Measurements from ENCODE around the gene RAB35. TPM values are rescaled to one million over a fixed set of nuclear protein-coding genes. Genes with fewer than 3 reads are reported as not detected.

Gene RAB35
- polyA plus RNA-seq, 1 donor from 2014 or later: 60.2 TPM

- H3K79me2 ChIP-seq (replicated peaks; ENCODE audit: insufficient read depth, low read length): no peaks in the 10 kb centered on the region
- no peak overlapping the region for H3K27ac ChIP-seq (ENCODE audit: low read length)
- H3K36me3 ChIP-seq (ENCODE audit: insufficient read depth, low read length): peaks cover 4% of the 10 kb centered on the region
- no peaks in the 10 kb centered on the region for H3K27me3 ChIP-seq (ENCODE audit: insufficient read depth, low read depth, low read length)
- H2AFZ ChIP-seq (ENCODE audit: low read depth, low read length): no peak overlapping the region
- H3K9ac ChIP-seq (ENCODE audit: low read length): no peak overlapping the region
- no peaks in the 10 kb centered on the region for H3K9me2 ChIP-seq (ENCODE audit: insufficient read depth, low read length)
- TF ChIP-seq RAD21 (conservative IDR thresholded peaks at IDR 0.05): no peak
- TF ChIP-seq EZH2 (IDR thresholded peaks at IDR 0.05; ENCODE audit: borderline replicate concordance, insufficient read depth, low read length, poor library complexity, severe bottlenecking): no peak
- no peak overlapping the region for H3K4me2 ChIP-seq (ENCODE audit: low read length)
- no peaks in the 10 kb centered on the region for H3F3A ChIP-seq (ENCODE audit: insufficient read depth, low read length, poor library complexity, severe bottlenecking)
- no peaks in the 10 kb centered on the region for H3K9me3 ChIP-seq (ENCODE audit: low read length)
- no peak overlapping the region for H3K4me3 ChIP-seq (ENCODE audit: low read length)
- H4K20me1 ChIP-seq (ENCODE audit: insufficient read depth): no peaks in the 10 kb centered on the region
These were observed 43.1 kb upstream of the RAB35 start for GRCh38 chr12:120159509-120160237.

GRCh38 chr12:120158351-120158750 lies 41.8 kb upstream of the RAB35 start:
- no peak overlapping the region for H3K4me2 ChIP-seq (ENCODE audit: low read length)
- H4K20me1 ChIP-seq (ENCODE audit: insufficient read depth): no peaks in the 10 kb centered on the region
- H3K36me3 ChIP-seq (ENCODE audit: insufficient read depth, low read length): peaks cover 8% of the 10 kb centered on the region

More at GRCh38 chr12:120158351-120158750, 41.8 kb upstream of the RAB35 start:
- TF ChIP-seq MXI1 (conservative IDR thresholded peaks at IDR 0.05; ENCODE audit: poor library complexity, severe bottlenecking): no peak
- no peak for TF ChIP-seq TAF1 (IDR thresholded peaks at IDR 0.05; ENCODE audit: low read depth)
- TF ChIP-seq EZH2 (IDR thresholded peaks at IDR 0.05; ENCODE audit: borderline replicate concordance, insufficient read depth, low read length, poor library complexity, severe bottlenecking): no peak
- TF ChIP-seq EP300 (conservative IDR thresholded peaks at IDR 0.05; ENCODE audit: poor library complexity, severe bottlenecking): no peak
- no peak for TF ChIP-seq CTCF (IDR thresholded peaks at IDR 0.05; ENCODE audit: poor library complexity, severe bottlenecking)
- TF ChIP-seq RAD21 (conservative IDR thresholded peaks at IDR 0.05): no peak
- no peak for TF ChIP-seq REST (IDR thresholded peaks at IDR 0.05; ENCODE audit: borderline replicate concordance)
- no peak for TF ChIP-seq POLR2AphosphoS5 (IDR thresholded peaks at IDR 0.05)
- TF ChIP-seq SMC3 (conservative IDR thresholded peaks at IDR 0.05; ENCODE audit: poor library complexity): no peak
- H3K4me3 ChIP-seq (ENCODE audit: low read length): no peak overlapping the region
- H3F3A ChIP-seq (ENCODE audit: insufficient read depth, low read length, poor library complexity, severe bottlenecking): no peaks in the 10 kb centered on the region
- H3K9me2 ChIP-seq (ENCODE audit: insufficient read depth, low read length): no peaks in the 10 kb centered on the region
- H2AFZ ChIP-seq (ENCODE audit: low read depth, low read length): no peak overlapping the region
- H3K79me2 ChIP-seq (replicated peaks; ENCODE audit: insufficient read depth, low read length): no peaks in the 10 kb centered on the region
- no peaks in the 10 kb centered on the region for H3K27me3 ChIP-seq (ENCODE audit: insufficient read depth, low read depth, low read length)
- no peaks in the 10 kb centered on the region for H3K9me3 ChIP-seq (ENCODE audit: low read length)
- H3K27ac ChIP-seq (ENCODE audit: low read length): no peak overlapping the region
- no peak overlapping the region for H3K9ac ChIP-seq (ENCODE audit: low read length)

Data from neural cell (in vitro differentiated cells).